ENCODE results near the gene VPS18.

DNA sequence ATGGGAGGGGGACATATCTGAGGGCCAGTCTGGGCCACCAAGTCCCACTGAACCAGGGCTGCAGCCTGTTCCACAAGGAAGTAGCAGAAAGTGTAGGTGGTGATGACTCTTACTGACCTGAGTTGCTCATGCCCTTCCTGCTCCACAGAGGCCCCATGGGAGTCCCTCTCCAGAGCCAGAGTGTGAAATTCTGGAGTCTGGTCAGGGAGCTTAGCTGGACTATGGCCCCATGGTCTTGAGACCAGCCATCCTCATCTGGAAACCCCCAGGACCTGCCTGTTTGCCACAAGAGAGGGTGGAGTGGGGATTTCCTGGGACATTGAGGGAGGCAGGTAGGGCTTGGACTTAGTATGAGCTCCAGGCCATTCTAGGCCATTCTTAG lies 47.4 kb upstream of the VPS18 start:
- TF ChIP-seq, protein P1, sequence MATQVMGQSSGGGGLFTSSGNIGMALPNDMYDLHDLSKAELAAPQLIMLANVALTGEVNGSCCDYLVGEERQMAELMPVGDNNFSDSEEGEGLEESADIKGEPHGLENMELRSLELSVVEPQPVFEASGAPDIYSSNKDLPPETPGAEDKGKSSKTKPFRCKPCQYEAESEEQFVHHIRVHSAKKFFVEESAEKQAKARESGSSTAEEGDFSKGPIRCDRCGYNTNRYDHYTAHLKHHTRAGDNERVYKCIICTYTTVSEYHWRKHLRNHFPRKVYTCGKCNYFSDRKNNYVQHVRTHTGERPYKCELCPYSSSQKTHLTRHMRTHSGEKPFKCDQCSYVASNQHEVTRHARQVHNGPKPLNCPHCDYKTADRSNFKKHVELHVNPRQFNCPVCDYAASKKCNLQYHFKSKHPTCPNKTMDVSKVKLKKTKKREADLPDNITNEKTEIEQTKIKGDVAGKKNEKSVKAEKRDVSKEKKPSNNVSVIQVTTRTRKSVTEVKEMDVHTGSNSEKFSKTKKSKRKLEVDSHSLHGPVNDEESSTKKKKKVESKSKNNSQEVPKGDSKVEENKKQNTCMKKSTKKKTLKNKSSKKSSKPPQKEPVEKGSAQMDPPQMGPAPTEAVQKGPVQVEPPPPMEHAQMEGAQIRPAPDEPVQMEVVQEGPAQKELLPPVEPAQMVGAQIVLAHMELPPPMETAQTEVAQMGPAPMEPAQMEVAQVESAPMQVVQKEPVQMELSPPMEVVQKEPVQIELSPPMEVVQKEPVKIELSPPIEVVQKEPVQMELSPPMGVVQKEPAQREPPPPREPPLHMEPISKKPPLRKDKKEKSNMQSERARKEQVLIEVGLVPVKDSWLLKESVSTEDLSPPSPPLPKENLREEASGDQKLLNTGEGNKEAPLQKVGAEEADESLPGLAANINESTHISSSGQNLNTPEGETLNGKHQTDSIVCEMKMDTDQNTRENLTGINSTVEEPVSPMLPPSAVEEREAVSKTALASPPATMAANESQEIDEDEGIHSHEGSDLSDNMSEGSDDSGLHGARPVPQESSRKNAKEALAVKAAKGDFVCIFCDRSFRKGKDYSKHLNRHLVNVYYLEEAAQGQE (IDR thresholded peaks at IDR 0.05; ENCODE audit: unreplicated experiment) = no peak
- no peak for TF ChIP-seq EZH2phosphoT487 (IDR thresholded peaks at IDR 0.05; ENCODE audit: unreplicated experiment)
- no peak for TF ChIP-seq CREB1 (CRISPR knock-in tag; IDR thresholded peaks at IDR 0.05; ENCODE audit: low read depth)
- TF ChIP-seq, protein P2, sequence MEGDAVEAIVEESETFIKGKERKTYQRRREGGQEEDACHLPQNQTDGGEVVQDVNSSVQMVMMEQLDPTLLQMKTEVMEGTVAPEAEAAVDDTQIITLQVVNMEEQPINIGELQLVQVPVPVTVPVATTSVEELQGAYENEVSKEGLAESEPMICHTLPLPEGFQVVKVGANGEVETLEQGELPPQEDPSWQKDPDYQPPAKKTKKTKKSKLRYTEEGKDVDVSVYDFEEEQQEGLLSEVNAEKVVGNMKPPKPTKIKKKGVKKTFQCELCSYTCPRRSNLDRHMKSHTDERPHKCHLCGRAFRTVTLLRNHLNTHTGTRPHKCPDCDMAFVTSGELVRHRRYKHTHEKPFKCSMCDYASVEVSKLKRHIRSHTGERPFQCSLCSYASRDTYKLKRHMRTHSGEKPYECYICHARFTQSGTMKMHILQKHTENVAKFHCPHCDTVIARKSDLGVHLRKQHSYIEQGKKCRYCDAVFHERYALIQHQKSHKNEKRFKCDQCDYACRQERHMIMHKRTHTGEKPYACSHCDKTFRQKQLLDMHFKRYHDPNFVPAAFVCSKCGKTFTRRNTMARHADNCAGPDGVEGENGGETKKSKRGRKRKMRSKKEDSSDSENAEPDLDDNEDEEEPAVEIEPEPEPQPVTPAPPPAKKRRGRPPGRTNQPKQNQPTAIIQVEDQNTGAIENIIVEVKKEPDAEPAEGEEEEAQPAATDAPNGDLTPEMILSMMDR (conservative IDR thresholded peaks at IDR 0.05; ENCODE audit: low read depth in 2 of 2) = no peak
- TF ChIP-seq EZH2 (IDR thresholded peaks at IDR 0.05; ENCODE audit: low read depth, unreplicated experiment) = no peak
- no peak for TF ChIP-seq POLR2AphosphoS5 (IDR thresholded peaks at IDR 0.05; ENCODE audit: low read depth)
- TF ChIP-seq JUNB (IDR thresholded peaks at IDR 0.05; ENCODE audit: unreplicated experiment) = no peak
- no peak for TF ChIP-seq NANOG (IDR thresholded peaks at IDR 0.05; ENCODE audit: borderline replicate concordance)
